A549 (cell line): Measurements from ENCODE around the gene AFDN. TPM values are rescaled to one million over a fixed set of nuclear protein-coding genes. Genes with fewer than 3 reads are reported as not detected.

Experiments
- ATAC-seq, 2 experiments: fragments of 200-7000 bp in 1 of 2; fragments of >200 bp in 1 of 2; cut with Nextera tagmentation in 1 of 2; cut with Tn5 transposase in 1 of 2; 3 replicates each; pipeline versions ENCODE4 v1.8.0 to v1.9.1; 2018 to 2020; ENCODE audit warnings: mild to moderate bottlenecking in 1 of 2, moderate library complexity in 1 of 2
- CTCF ChIA-PET: fragments of 300-600 bp; sonication (Branson Sonifier 250); formaldehyde crosslinking; extraction: SDS; loops from one replicate; lab custom pipeline; 2021; ENCODE audit warnings: antibody characterized with exemption, inconsistent platforms; lab: Yijun Ruan, JAX
- POLR2A ChIA-PET: fragments of 350-600 bp; formaldehyde crosslinking; extraction: SDS; loops from one replicate; lab custom pipeline; 2021; ENCODE audit warnings: antibody characterized with exemption, inconsistent platforms; lab: Yijun Ruan, JAX
- DNase-seq, 2 experiments: peaks; one replicate each; pipeline versions ENCODE4 v3.0.0 to v3.0.0-alpha.2; 2011 to 2016; ENCODE audit warnings: low read depth in 1 of 2, low spot score in 1 of 2
- FAIRE-seq: peaks from 2 replicates; lab custom pipeline; 2011; peaks lifted over from hg19 to GRCh38; lab: Jason Lieb, UNC
- H3K27ac ChIP-seq, 2 experiments: fragments of >200 bp; sonication (Bioruptor Twin); formaldehyde crosslinking; 3 replicates each; pipeline ENCODE4 v1.5.1; 2016 to 2017
- H3K4me1 ChIP-seq: fragments of >200 bp; sonication (Bioruptor Twin); formaldehyde crosslinking; 3 replicates; pipeline ENCODE4 v1.6.1; 2016
- H3K4me2 ChIP-seq: fragments of >200 bp; sonication (Bioruptor Twin); formaldehyde crosslinking; 3 replicates; pipeline ENCODE4 v1.6.1; 2016
- H3K4me3 ChIP-seq: fragments of >200 bp; sonication (Bioruptor Twin); formaldehyde crosslinking; 3 replicates; pipeline ENCODE4 v1.5.1; 2016
- H3K9me3 ChIP-seq: fragments of >200 bp; sonication (Bioruptor Twin); formaldehyde crosslinking; 3 replicates; pipeline ENCODE4 v1.6.1; 2016
- BHLHE40 ChIP-seq: IDR thresholded peaks from 2 replicates; pipeline ENCODE4 v1.6.1; 2012; ENCODE audit warnings: low read depth, low read length, inconsistent platforms
- CBX8 ChIP-seq: fragments of 200-600 bp; sonication (generic); IDR thresholded peaks from 2 replicates; pipeline ENCODE4 v1.6.1; 2016
- CEBPB ChIP-seq, 2 experiments: fragments of >200 bp in 1 of 2; sonication (Bioruptor Twin) in 1 of 2; formaldehyde crosslinking in 1 of 2; IDR thresholded peaks; 2 replicates each; pipeline ENCODE4 v1.6.1; 2012 to 2016
- CHD4 ChIP-seq: fragments of 200-600 bp; sonication (generic); IDR thresholded peaks from 2 replicates; pipeline ENCODE4 v1.6.1; 2016; ENCODE audit warnings: antibody characterized with exemption, mild to moderate bottlenecking, borderline replicate concordance
- EHMT2 ChIP-seq: fragments of 200-600 bp; sonication (generic); IDR thresholded peaks from 2 replicates; pipeline ENCODE4 v1.6.1; 2016; ENCODE audit warnings: antibody characterized with exemption, low read depth, mild to moderate bottlenecking, moderate library complexity
- FOSB ChIP-seq: fragments of 250-450 bp; sonication (Bioruptor Pico); IDR thresholded peaks from 2 replicates; pipeline ENCODE4 v1.5.0; 2020; ENCODE audit warnings: mild to moderate bottlenecking, moderate library complexity
- FOSL2 ChIP-seq, 2 experiments: fragments of 450-650 bp in 1 of 2; fragments of >200 bp in 1 of 2; sonication (Bioruptor Twin) in 1 of 2; formaldehyde crosslinking; IDR thresholded peaks; 2 replicates each; pipeline versions ENCODE4 v1.5.0 to v1.6.1; 2016 to 2020; ENCODE audit warnings: mild to moderate bottlenecking in 1 of 2, moderate library complexity in 1 of 2
- FOXS1 ChIP-seq: fragments of 250-450 bp; sonication (Bioruptor Pico); IDR thresholded peaks from 2 replicates; pipeline ENCODE4 v1.5.0; 2020; ENCODE audit warnings: mild to moderate bottlenecking, moderate library complexity
- HDAC2 ChIP-seq: fragments of 200-600 bp; sonication (generic); IDR thresholded peaks from 2 replicates; pipeline ENCODE4 v1.6.1; 2016
- HEYL ChIP-seq: fragments of 250-450 bp; sonication (Bioruptor Pico); IDR thresholded peaks from 2 replicates; pipeline ENCODE4 v1.8.0; 2021; ENCODE audit warnings: mild to moderate bottlenecking, moderate library complexity
- HOXA7 ChIP-seq: fragments of 250-450 bp; sonication (Bioruptor Pico); IDR thresholded peaks from 2 replicates; pipeline ENCODE4 v1.5.0; 2020; ENCODE audit warnings: mild to moderate bottlenecking, moderate library complexity
- JUNB ChIP-seq: fragments of >200 bp; sonication (Bioruptor Twin); formaldehyde crosslinking; IDR thresholded peaks from 2 replicates; pipeline ENCODE4 v1.6.1; 2016
- KDM1A ChIP-seq: fragments of 200-600 bp; sonication (generic); IDR thresholded peaks from 2 replicates; pipeline ENCODE4 v1.6.1; 2016; ENCODE audit warnings: low read depth, mild to moderate bottlenecking
- MAFK ChIP-seq: fragments of 450-650 bp; IDR thresholded peaks from 2 replicates; pipeline ENCODE4 v1.6.1; 2014; ENCODE audit not compliant: partially characterized antibody
- MAZ ChIP-seq: fragments of 150-350 bp; IDR thresholded peaks from 2 replicates; pipeline ENCODE4 v1.6.1; 2014; ENCODE audit warnings: antibody characterized with exemption, low read depth, low read length, borderline replicate concordance
- MYC ChIP-seq: IDR thresholded peaks from 2 replicates; pipeline ENCODE4 v1.6.1; 2012; ENCODE audit warnings: mild to moderate bottlenecking, inconsistent platforms, low read length, improper control_type of control experiment, borderline replicate concordance
- NFE2L2 ChIP-seq: fragments of 150-350 bp; conservative IDR thresholded peaks from 2 replicates; pipeline ENCODE4 v1.6.1; 2014; ENCODE audit warnings: low read length
- NPAS2 ChIP-seq: fragments of 250-450 bp; sonication (Bioruptor Pico); IDR thresholded peaks from 2 replicates; pipeline ENCODE4 v1.8.0; 2022; ENCODE audit warnings: mild to moderate bottlenecking, moderate library complexity, borderline replicate concordance
- PHF8 ChIP-seq: fragments of 200-600 bp; sonication (generic); IDR thresholded peaks from 2 replicates; pipeline ENCODE4 v1.6.1; 2016; ENCODE audit warnings: low read depth, mild to moderate bottlenecking, antibody characterized with exemption, moderate library complexity, borderline replicate concordance
- POLR2A ChIP-seq: IDR thresholded peaks from 2 replicates; pipeline ENCODE4 v1.6.1; 2012; ENCODE audit warnings: mild to moderate bottlenecking, low read length
- RAD21 ChIP-seq, 2 experiments: fragments of >200 bp in 1 of 2; sonication (Bioruptor Twin) in 1 of 2; formaldehyde crosslinking in 1 of 2; IDR thresholded peaks in 1 of 2; conservative IDR thresholded peaks in 1 of 2; 2 replicates in 1 of 2; 3 replicates in 1 of 2; pipeline ENCODE4 v1.6.1; 2012 to 2018; ENCODE audit warnings: inconsistent platforms in 1 of 2
- RCOR1 ChIP-seq: fragments of 150-350 bp; IDR thresholded peaks from 2 replicates; pipeline ENCODE4 v1.6.1; 2014; ENCODE audit warnings: antibody characterized with exemption, low read length, low read depth
- RNF2 ChIP-seq: fragments of 200-600 bp; sonication (generic); IDR thresholded peaks from 2 replicates; pipeline ENCODE4 v1.6.1; 2016; ENCODE audit warnings: low read depth, mild to moderate bottlenecking, antibody characterized with exemption, moderate library complexity, borderline replicate concordance
- TFCP2L1 ChIP-seq: fragments of 250-450 bp; sonication (Bioruptor Pico); IDR thresholded peaks from 2 replicates; pipeline ENCODE4 v1.5.0; 2021; ENCODE audit warnings: mild to moderate bottlenecking
- TP53 ChIP-seq: fragments of 250-450 bp; sonication (Bioruptor Pico); IDR thresholded peaks from 2 replicates; pipeline ENCODE4 v1.5.0; 2021; ENCODE audit warnings: mild to moderate bottlenecking, moderate library complexity
- ZFP36 ChIP-seq: fragments of 450-650 bp; IDR thresholded peaks from 2 replicates; pipeline ENCODE4 v1.6.1; 2014; ENCODE audit warnings: borderline replicate concordance; ENCODE audit not compliant: partially characterized antibody
- WGBS: methylation state at CpG from one replicate; pipeline ENCODE4 v1.1.6; 2017; ENCODE audit errors: missing lambda C conversion rate; 5-methylcytosine and 5-hydroxymethylcytosine counted together
- polyA plus RNA-seq, 4 experiments: library from polyadenylated mRNA; depleted of rRNA in 3 of 4; stranded (reverse); fragments of >200 nt; fragmentation: RNase III in 1 of 4; extraction: RNeasy Plus Mini Kit Qiagen cat#74134 plus additional on column Dnase treatment in 1 of 4; gene quantifications; 2 replicates in 3 of 4; 3 replicates in 1 of 4; pipeline ENCODE4 v1.2.3, GENCODE V29; 2011 to 2017
- TF ChIP-seq, protein P1 (sequence below): IDR thresholded peaks from 2 replicates; pipeline ENCODE4 v1.6.1; 2012
- TF ChIP-seq, protein P2 (sequence below): IDR thresholded peaks from 2 replicates; pipeline ENCODE4 v1.6.1; 2012
- TF ChIP-seq, protein P3 (sequence below): fragments of >200 bp; sonication (Bioruptor Twin); formaldehyde crosslinking; IDR thresholded peaks from 3 replicates; pipeline ENCODE4 v1.6.1; 2016

Gene AFDN
- polyA plus RNA-seq, 2 of the 4 experiments (the other 2 are of a cell fraction) = 17.5 to 40.8 TPM

DNA sequence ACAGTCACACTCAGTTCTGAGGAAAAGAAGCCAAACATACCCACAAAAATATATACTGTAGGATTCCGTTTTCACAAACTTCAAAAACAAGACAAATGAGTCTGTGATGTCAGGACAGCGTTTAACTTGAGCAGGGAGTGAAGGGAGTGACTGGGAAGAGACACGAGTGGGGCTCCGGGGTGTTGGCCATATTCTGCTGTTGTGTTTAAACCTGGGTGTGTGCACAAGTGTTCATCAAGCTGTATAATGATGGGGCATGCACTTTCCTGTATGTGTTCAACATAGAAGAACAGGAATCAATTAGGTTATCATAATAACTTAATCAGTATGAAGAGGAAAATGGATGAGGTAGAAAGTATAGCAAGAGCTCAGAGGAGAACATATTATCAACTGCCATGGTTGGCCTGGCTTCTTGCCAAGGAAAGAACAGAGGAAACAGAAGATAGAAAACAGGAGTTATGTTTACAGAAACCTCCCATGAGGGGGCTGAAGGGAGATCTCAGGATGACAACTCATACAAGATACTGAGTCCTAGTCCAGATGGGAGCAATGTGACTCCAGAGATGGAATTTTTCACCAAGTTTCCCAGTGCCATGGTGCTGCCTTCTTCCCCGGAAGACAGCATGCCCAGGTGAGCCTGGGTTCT is 15.1 kb upstream of the AFDN start:
- FAIRE-seq (no peak), ATAC-seq (no peak), DNase-seq (no peak)
- no peak overlapping the region for H3K4me3 ChIP-seq
- no peak overlapping the region for H3K27ac ChIP-seq
- ChIA-PET CTCF (no interaction called here), POLR2A (no interaction called here)
- no peaks in the 10 kb centered on the region for H3K9me3 ChIP-seq
- H3K4me2 ChIP-seq = no peak overlapping the region
- TF ChIP-seq RNF2 (no peak), NFE2L2 (no peak), RAD21 (conservative IDR thresholded peaks at IDR 0.05 in 1 of 2, IDR thresholded peaks at IDR 0.05 in 1 of 2) (no peak), MYC (no peak), FOXS1 (CRISPR knock-in tag) (no peak), EHMT2 (no peak), HDAC2 (no peak), CBX8 (no peak)
- TF ChIP-seq, protein P1, sequence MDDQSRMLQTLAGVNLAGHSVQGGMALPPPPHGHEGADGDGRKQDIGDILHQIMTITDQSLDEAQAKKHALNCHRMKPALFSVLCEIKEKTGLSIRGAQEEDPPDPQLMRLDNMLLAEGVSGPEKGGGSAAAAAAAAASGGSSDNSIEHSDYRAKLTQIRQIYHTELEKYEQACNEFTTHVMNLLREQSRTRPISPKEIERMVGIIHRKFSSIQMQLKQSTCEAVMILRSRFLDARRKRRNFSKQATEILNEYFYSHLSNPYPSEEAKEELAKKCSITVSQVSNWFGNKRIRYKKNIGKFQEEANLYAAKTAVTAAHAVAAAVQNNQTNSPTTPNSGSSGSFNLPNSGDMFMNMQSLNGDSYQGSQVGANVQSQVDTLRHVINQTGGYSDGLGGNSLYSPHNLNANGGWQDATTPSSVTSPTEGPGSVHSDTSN = no peak
- TF ChIP-seq, protein P2, sequence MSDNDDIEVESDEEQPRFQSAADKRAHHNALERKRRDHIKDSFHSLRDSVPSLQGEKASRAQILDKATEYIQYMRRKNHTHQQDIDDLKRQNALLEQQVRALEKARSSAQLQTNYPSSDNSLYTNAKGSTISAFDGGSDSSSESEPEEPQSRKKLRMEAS = no peak
- H3K4me1 ChIP-seq = no peaks in the 10 kb centered on the region
- WGBS = 27% methylated on average over 5 of the region's 5 CpGs

DNA sequence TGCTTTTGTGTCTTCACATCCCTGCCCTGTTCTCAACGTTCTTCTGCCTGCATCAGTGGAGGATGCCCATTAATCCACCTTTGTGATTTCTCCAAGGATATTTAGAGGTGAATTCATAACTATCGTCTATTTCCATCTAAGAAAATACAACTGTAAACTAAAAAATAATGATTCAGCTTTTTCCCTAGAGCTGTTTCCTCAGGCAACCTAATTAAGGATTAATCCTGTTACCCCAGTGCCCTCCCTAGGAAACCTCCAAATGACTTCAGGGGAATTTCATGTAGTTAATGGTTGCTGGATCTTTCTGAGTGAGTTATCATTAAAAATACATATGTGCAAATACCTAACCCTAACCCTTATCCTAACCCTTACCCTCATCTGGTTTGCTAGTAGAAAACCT is 14.6 kb upstream of the AFDN start:
- 28% methylated on average over 2 of the region's 2 CpGs for WGBS
- POLR2A ChIA-PET = no interaction called here
- Histone ChIP-seq H3K27ac (no peak overlapping the region), H3K4me1 (no peaks in the 10 kb centered on the region), H3K9me3 (no peaks in the 10 kb centered on the region), H3K4me2 (no peak overlapping the region), H3K4me3 (no peak overlapping the region)
- DNase-seq (no peak), ATAC-seq (no peak), FAIRE-seq (no peak)
- CTCF ChIA-PET = no interaction called here
- TF ChIP-seq JUNB (no peak), CEBPB (IDR thresholded peaks at IDR 0.05) (no peak), MAZ (no peak), MYC (no peak), CBX8 (no peak), HEYL (no peak), POLR2A (no peak), NPAS2 (no peak), RCOR1 (no peak), ZFP36 (no peak), FOSB (no peak), MAFK (no peak)
- TF ChIP-seq, protein P3, sequence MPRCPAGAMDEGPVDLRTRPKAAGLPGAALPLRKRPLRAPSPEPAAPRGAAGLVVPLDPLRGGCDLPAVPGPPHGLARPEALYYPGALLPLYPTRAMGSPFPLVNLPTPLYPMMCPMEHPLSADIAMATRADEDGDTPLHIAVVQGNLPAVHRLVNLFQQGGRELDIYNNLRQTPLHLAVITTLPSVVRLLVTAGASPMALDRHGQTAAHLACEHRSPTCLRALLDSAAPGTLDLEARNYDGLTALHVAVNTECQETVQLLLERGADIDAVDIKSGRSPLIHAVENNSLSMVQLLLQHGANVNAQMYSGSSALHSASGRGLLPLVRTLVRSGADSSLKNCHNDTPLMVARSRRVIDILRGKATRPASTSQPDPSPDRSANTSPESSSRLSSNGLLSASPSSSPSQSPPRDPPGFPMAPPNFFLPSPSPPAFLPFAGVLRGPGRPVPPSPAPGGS = no peak

DNA sequence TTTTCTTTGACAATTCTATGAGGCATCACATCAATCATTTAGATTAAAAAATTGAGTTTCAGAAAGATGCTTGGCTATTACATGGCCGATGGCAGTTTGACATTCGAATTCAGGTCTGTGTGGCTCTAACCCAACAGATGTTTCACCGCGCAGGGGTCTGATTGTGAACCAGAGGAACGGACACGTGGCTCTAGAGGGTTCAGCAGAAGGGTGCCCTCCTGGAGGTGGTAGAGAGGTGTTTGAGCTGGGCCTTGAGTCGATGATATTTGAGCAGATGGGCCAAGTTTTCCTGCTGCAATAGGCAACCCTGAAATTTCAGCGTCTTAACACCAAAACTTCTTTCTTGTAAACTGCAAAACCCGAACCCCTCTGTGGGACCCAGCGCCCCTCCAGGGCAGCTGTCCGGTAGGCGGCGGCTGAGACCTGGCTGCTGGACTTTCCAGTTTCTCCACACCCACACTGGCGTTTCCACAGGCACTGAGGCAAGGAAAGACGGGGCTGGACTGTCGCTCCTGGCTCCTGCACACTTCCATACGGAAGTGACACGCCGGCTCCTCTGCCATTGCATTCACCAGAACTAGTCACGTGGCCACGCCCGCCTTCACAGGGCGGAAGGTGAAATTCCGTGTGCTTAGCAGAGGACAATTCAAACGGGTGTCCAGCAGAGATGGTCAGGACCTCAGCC is 11.3 kb upstream of the AFDN start:
- Histone ChIP-seq H3K4me3 (no peak overlapping the region), H3K4me2 (no peak overlapping the region), H3K27ac (no peak overlapping the region), H3K9me3 (no peaks in the 10 kb centered on the region), H3K4me1 (no peaks in the 10 kb centered on the region)
- ATAC-seq (no peak), DNase-seq (no peak), FAIRE-seq (no peak)
- 65% methylated on average over 25 of the region's 25 CpGs for WGBS
- ChIA-PET CTCF (interaction anchor here (0.5 kb wide), 1 partner anchor 275 kb away, joined by 5 read pairs; no protein-coding TSS in a partner anchor), POLR2A (no interaction called here)
- no peak for TF ChIP-seq POLR2A
- no peak for TF ChIP-seq HOXA7 (CRISPR knock-in tag)
- TF ChIP-seq TFCP2L1 = no peak
- TF ChIP-seq PHF8 = no peak
- TF ChIP-seq FOSB = no peak
- no peak for TF ChIP-seq KDM1A
- TF ChIP-seq CHD4 = no peak
- no peak for TF ChIP-seq CEBPB (IDR thresholded peaks at IDR 0.05)
- no peak for TF ChIP-seq BHLHE40
- TF ChIP-seq FOSL2 (IDR thresholded peaks at IDR 0.05) = no peak
- no peak for TF ChIP-seq FOSL2 (CRISPR knock-in tag; IDR thresholded peaks at IDR 0.05)
- no peak for TF ChIP-seq TP53 (CRISPR knock-in tag)
